Activated CD8-positive, alpha-beta T cell treated with anti-CD3 and anti-CD28 coated beads for 36 hours (primary cell): ENCODE data around the gene TRAF6. TPM values are rescaled to one million over a fixed set of nuclear protein-coding genes. Genes with fewer than 3 reads are reported as not detected.

Experiments
- ATAC-seq: fragments of 200-7000 bp; cut with Tn5 transposase; one replicate; pipeline ENCODE4 v1.10.0; 2021; ENCODE audit warnings: mild to moderate bottlenecking, moderate library complexity
- CTCF ChIA-PET: fragments of 350-600 bp; sonication (Branson Sonifier 250); formaldehyde crosslinking; loops from one replicate; lab custom pipeline; 2021; ENCODE audit warnings: antibody characterized with exemption; lab: Charles Lee
- POLR2A ChIA-PET: fragments of 350-600 bp; sonication (Branson Sonifier 250); formaldehyde crosslinking; loops from one replicate; lab custom pipeline; 2021; ENCODE audit warnings: antibody characterized with exemption; lab: Charles Lee
- DNase-seq: peaks from one replicate; pipeline ENCODE4 v3.0.0-alpha.2; 2020
- H3K27ac Mint-ChIP-seq: one replicate; pipeline ENCODE4 v1.8.0; 2021; ENCODE audit warnings: mild to moderate bottlenecking, mixed read lengths
- H3K27me3 Mint-ChIP-seq: one replicate; pipeline ENCODE4 v1.8.0; 2021; ENCODE audit warnings: mixed read lengths
- H3K36me3 Mint-ChIP-seq: one replicate; pipeline ENCODE4 v1.8.0; 2021; ENCODE audit warnings: low read depth, mixed read lengths
- H3K4me1 Mint-ChIP-seq: one replicate; pipeline ENCODE4 v1.8.0; 2021; ENCODE audit warnings: low read depth, mixed read lengths
- H3K4me3 Mint-ChIP-seq: one replicate; pipeline ENCODE4 v1.8.0; 2021; ENCODE audit warnings: mild to moderate bottlenecking, moderate library complexity, mixed read lengths
- H3K9me3 Mint-ChIP-seq: one replicate; pipeline ENCODE4 v1.8.0; 2021; ENCODE audit warnings: mixed read lengths
- CTCF ChIP-seq: fragments of 200-600 bp; IDR thresholded peaks from one replicate; pipeline ENCODE4 v1.8.0; 2022; ENCODE audit warnings: antibody characterized with exemption, mild to moderate bottlenecking
- intact Hi-C: fragments of 100-400 bp; cut with micrococcal nuclease; formaldehyde crosslinking; loops from one replicate; pipeline ENCODE4 v1.10.0; 2022
- total RNA-seq, 2 experiments: library from RNA; stranded (reverse); gene quantifications; one replicate each; pipeline ENCODE4 v1.2.3, GENCODE V29; 2021

The TRAF6 gene
- total RNA-seq, 2 experiments from 2014 or later, result 8.8 to 10.3 TPM

GRCh38 chr11:36454941-36455631 lies 55.0 kb downstream of the TRAF6 start:
- H3K9me3 Mint-ChIP-seq, result no peaks in the 10 kb centered on the region
- ChIA-PET POLR2A (interaction anchor here (0.5 kb wide), 1 partner anchor 63 kb away, joined by 3 read pairs; no protein-coding TSS in a partner anchor), CTCF (interaction anchor here (1.3 to 1.7 kb wide), 2 partner anchors 10 to 38 kb away, joined by 3 to 4 read pairs; no protein-coding TSS in a partner anchor)
- no peak for DNase-seq
- no peak overlapping the region for H3K4me3 Mint-ChIP-seq
- H3K36me3 Mint-ChIP-seq, result peaks cover 3% of the 10 kb centered on the region
- no peaks in the 10 kb centered on the region for H3K27me3 Mint-ChIP-seq
- H3K4me1 Mint-ChIP-seq, result peaks cover 29% of the 10 kb centered on the region
- no peak for ATAC-seq
- intact Hi-C loops, result no loop called here
- H3K27ac Mint-ChIP-seq, result no peak overlapping the region
- no peak for TF ChIP-seq CTCF

- Mint-ChIP-seq H3K27me3 (no peaks in the 10 kb centered on the region), H3K36me3 (peaks cover 3% of the 10 kb centered on the region), H3K27ac (no peak overlapping the region), H3K9me3 (no peaks in the 10 kb centered on the region), H3K4me1 (peaks cover 33% of the 10 kb centered on the region), H3K4me3 (no peak overlapping the region)
- ChIA-PET POLR2A (interaction anchor here (1.0 to 1.3 kb wide), 2 partner anchors 34 to 157 kb away, joined by 3 to 5 read pairs; no protein-coding TSS in a partner anchor), CTCF (interaction anchor here (1.7 to 1.9 kb wide), 2 partner anchors 10 to 78 kb away, joined by 4 to 5 read pairs; no protein-coding TSS in a partner anchor)
- intact Hi-C loops, result no loop called here
- no peak for TF ChIP-seq CTCF
- ATAC-seq, result no peak
- no peak for DNase-seq
Observed at GRCh38 chr11:36454551-36454940, 55.5 kb downstream of the TRAF6 start.

GRCh38 chr11:36453678-36454077 lies 56.4 kb downstream of the TRAF6 start:
- CTCF ChIA-PET, result interaction anchor here (0.8 to 2.5 kb wide), 5 partner anchors 8 to 77 kb away, joined by 3 to 15 read pairs (median 4); no protein-coding TSS in a partner anchor
- intact Hi-C loops, result no loop called here
- H3K4me3 Mint-ChIP-seq, result no peak overlapping the region
- H3K9me3 Mint-ChIP-seq, result no peaks in the 10 kb centered on the region
- TF ChIP-seq CTCF, result no peak
- peaks cover 3% of the 10 kb centered on the region for H3K36me3 Mint-ChIP-seq
- POLR2A ChIA-PET, result interaction anchor here (1.0 to 1.3 kb wide), 2 partner anchors 33 to 156 kb away, joined by 3 to 5 read pairs; no protein-coding TSS in a partner anchor
- no peak for DNase-seq
- no peak overlapping the region for H3K27ac Mint-ChIP-seq
- H3K4me1 Mint-ChIP-seq, result peaks cover 33% of the 10 kb centered on the region
- no peak for ATAC-seq
- H3K27me3 Mint-ChIP-seq, result no peaks in the 10 kb centered on the region

GRCh38 chr11:36452961-36453360 lies 57.1 kb downstream of the TRAF6 start:
- CTCF ChIA-PET, result interaction anchor here (0.9 to 2.5 kb wide), 7 partner anchors 8 to 161 kb away, joined by 3 to 15 read pairs (median 4); no protein-coding TSS in a partner anchor
- POLR2A ChIA-PET, result interaction anchor here (0.8 kb wide), 1 partner anchor 33 kb away, joined by 3 read pairs; no protein-coding TSS in a partner anchor
- Mint-ChIP-seq H3K9me3 (no peaks in the 10 kb centered on the region), H3K36me3 (peaks cover 3% of the 10 kb centered on the region), H3K27me3 (no peaks in the 10 kb centered on the region), H3K4me3 (no peak overlapping the region), H3K27ac (no peak overlapping the region), H3K4me1 (peaks cover 33% of the 10 kb centered on the region)
- intact Hi-C loops, result no loop called here
- no peak for ATAC-seq
- no peak for DNase-seq
- no peak for TF ChIP-seq CTCF
